Kidney epithelial cell (primary cell): ENCODE data around the gene MICAL3. TPM values are rescaled to one million over a fixed set of nuclear protein-coding genes. Genes with fewer than 3 reads are reported as not detected.
A peak's percentile ranks its signal among the peaks of the same experiment; 100 is the strongest.
"Not testable (repeated sequence)": the region's sequence is repeated elsewhere in the genome, so short reads cannot be mapped to it uniquely, and the experiment has no call there.

ENCODE experiments used
- DNase-seq: peaks from one replicate; pipeline ENCODE4 v3.0.0-alpha.2; 2010; ENCODE audit warnings: low read depth
- H3K27me3 ChIP-seq: 2 replicates; pipeline ENCODE4 v1.6.0; 2011; ENCODE audit warnings: low read length; ENCODE audit not compliant: control insufficient read depth, insufficient read depth
- H3K36me3 ChIP-seq: 2 replicates; pipeline ENCODE4 v1.5.1; 2011; ENCODE audit warnings: low read length; ENCODE audit not compliant: control insufficient read depth, insufficient read depth
- H3K4me3 ChIP-seq: 2 replicates; pipeline ENCODE4 v1.5.1; 2011; ENCODE audit warnings: low read depth, mild to moderate bottlenecking, control low read depth, low read length
- total RNA-seq: library from RNA; depleted of rRNA; stranded (reverse); fragments of >200 nt; gene quantifications from 2 replicates; pipeline ENCODE4 v1.2.3, GENCODE V29; 2015
- TF ChIP-seq, protein P1 (sequence below): IDR thresholded peaks from 2 replicates; pipeline ENCODE4 v1.5.1; 2011; ENCODE audit warnings: mild to moderate bottlenecking, moderate library complexity, low read length, control low read depth, inconsistent platforms; ENCODE audit not compliant: insufficient read depth, poor library complexity, severe bottlenecking

MICAL3 gene
- total RNA-seq, 1 donor from 2014 or later: 38.9 TPM

DNA sequence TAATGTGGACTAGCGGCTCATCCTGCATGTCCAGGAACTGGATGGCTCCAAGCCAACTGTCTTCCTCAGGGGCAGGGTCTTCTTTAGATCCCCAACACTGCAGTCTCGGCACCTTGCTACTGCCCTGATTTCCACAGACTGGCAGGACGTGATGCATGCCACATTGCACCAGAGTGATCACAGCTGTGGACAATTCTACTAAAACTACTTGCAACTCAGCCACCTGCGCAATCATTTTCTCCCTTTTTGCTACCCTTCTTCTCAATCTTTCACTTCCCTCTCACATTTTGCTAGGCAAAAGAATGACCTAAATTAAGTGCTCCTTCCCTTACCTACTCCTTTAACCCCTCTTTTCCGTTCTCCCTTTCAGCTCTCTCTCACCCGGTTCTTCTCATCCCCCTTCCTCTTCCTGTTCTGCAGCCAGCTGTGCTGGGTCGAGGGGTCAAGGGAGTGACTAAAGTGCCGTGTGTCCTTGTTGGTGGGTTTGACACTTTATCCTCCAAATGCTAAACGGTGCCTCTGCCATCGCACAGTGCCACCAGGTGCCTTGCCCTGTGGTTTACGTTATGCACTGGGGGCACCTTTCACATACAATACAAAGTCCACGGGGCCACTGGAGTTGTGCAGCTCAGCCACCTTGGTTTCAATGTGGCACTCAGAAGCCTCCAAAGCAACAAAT is 42.0 kb upstream of the MICAL3 start:
- Histone ChIP-seq H3K36me3 (no peaks in the 10 kb centered on the region), H3K4me3 (no peak overlapping the region), H3K27me3 (no peaks in the 10 kb centered on the region)
- no peak for DNase-seq
- TF ChIP-seq, protein P1, sequence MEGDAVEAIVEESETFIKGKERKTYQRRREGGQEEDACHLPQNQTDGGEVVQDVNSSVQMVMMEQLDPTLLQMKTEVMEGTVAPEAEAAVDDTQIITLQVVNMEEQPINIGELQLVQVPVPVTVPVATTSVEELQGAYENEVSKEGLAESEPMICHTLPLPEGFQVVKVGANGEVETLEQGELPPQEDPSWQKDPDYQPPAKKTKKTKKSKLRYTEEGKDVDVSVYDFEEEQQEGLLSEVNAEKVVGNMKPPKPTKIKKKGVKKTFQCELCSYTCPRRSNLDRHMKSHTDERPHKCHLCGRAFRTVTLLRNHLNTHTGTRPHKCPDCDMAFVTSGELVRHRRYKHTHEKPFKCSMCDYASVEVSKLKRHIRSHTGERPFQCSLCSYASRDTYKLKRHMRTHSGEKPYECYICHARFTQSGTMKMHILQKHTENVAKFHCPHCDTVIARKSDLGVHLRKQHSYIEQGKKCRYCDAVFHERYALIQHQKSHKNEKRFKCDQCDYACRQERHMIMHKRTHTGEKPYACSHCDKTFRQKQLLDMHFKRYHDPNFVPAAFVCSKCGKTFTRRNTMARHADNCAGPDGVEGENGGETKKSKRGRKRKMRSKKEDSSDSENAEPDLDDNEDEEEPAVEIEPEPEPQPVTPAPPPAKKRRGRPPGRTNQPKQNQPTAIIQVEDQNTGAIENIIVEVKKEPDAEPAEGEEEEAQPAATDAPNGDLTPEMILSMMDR: no peak

DNA sequence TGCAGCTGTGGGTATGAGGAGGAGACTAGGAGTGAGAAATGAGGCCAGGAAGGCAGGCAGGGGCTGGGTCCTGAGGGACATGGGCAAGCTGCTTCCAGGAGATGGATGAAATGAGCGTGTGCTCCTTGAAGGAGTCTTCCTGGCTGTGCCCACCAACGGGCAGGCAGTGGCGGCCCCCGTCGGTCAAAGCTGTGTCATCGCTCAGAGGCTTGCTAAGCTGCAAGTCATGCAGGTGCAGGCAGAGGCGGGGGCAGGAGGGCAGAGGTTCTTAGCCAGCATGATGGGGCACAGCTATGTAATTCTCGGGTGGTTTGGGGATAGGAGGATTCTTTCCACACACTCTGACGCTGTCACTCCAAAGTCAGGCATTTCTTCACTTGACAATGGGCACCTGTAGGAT is 40.9 kb upstream of the MICAL3 start:
- DNase-seq: no peak

DNA sequence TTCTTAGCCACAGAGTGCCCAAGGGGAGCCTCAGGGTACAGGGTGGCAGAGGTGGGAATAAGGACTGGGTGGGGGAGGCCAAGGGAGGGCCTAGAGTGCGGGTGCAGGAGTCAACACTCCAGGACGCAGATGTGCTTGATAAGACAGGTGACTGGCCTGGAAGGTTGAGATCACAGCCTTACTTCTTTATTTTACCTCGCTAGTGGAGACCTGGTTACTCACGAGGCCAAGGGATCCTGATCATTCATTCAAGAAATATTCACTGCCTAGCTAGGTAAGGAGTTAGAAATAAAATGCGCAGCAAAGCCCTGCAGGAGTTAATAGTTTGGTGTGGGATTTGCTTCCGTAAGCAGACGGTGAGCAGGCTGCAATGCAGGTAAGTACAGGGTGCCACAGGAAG is 40.3 kb upstream of the MICAL3 start:
- Histone ChIP-seq H3K27me3 (no peaks in the 10 kb centered on the region), H3K4me3 (no peak overlapping the region), H3K36me3 (no peaks in the 10 kb centered on the region)
- DNase-seq: no peak
- TF ChIP-seq, protein P1: no peak

More for the DNA sequence above, 40.9 kb upstream of the MICAL3 start:
- TF ChIP-seq, protein P1: peak; percentile 40
- H3K36me3 ChIP-seq: no peaks in the 10 kb centered on the region
- H3K27me3 ChIP-seq: no peaks in the 10 kb centered on the region
- H3K4me3 ChIP-seq: no peak overlapping the region

DNA sequence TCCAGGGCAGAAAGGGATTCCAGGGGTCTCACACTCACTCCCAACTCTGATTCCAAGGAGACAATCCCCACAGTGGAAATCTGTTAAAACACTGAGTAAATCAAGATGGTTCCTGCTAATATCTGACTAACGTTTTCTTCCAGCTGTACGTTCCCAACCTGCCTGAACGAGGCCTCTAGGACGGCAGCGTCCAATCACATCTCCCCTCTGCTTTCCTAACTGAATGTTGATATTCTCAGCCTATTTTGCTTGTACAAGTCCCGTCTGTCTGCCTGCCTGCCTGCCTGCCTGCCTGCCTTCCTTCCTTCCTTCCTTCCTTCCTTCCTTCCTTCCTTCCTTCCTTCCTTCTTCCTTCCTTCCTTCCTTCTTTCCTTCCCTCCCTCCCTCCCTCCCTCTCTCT is 39.4 kb upstream of the MICAL3 start:
- not testable (repeated sequence) for H3K27me3 ChIP-seq, H3K36me3 ChIP-seq, DNase-seq, H3K4me3 ChIP-seq

DNA sequence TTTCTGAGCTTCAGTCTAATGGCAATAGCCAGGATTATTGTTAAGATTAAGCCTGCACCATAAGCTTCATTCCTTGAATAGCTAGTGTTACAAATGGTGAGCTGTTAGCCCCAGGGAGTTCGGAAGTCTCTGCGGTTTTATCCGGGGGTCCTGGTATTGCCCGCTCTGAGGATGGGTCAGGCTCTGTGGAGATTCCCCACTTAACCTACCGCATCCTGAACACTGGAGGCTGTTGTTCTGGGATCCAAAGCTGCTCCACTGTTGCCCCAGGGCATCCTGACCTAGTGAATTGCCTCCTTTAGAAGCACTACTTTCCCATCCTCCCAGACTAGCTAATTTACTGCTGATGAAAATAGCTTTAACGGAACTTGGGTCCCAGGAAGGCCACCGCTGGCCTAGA is 38.9 kb upstream of the MICAL3 start:
- TF ChIP-seq, protein P1: no peak
- H3K27me3 ChIP-seq: no peaks in the 10 kb centered on the region
- H3K36me3 ChIP-seq: no peaks in the 10 kb centered on the region
- no peak for DNase-seq
- no peak overlapping the region for H3K4me3 ChIP-seq

DNA sequence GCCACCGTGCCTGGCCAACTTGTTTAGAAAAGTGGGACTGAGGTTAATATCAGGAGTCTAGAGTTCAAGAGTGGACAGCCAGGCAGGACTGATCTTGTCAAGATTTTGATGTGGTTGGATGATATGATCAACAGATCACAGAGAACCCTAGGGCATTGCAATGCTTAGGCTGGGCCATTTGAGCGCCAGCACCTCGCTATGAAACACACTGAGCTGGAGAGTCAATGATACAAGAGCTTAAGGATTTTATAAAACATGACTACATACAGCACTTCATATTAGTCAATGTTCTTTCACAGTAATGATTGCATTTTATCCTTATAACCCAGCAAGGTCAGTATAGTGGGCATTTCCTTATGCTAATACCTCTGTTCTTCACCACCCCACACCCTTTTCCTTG is 38.1 kb upstream of the MICAL3 start:
- Histone ChIP-seq H3K27me3 (no peaks in the 10 kb centered on the region), H3K36me3 (no peaks in the 10 kb centered on the region), H3K4me3 (no peak overlapping the region)
- no peak for DNase-seq
- TF ChIP-seq, protein P1: no peak
